HG02678 (cell line): Measurements from ENCODE around the gene DUSP8.

Source experiments
- ATAC-seq: cut with Tn5 transposase; IDR thresholded peaks from one replicate; pipeline ENCODE4 v1.9.1; 2021; ENCODE audit warnings: mild to moderate bottlenecking, moderate library complexity; ENCODE audit not compliant: unreplicated experiment

DUSP8 gene

DNA sequence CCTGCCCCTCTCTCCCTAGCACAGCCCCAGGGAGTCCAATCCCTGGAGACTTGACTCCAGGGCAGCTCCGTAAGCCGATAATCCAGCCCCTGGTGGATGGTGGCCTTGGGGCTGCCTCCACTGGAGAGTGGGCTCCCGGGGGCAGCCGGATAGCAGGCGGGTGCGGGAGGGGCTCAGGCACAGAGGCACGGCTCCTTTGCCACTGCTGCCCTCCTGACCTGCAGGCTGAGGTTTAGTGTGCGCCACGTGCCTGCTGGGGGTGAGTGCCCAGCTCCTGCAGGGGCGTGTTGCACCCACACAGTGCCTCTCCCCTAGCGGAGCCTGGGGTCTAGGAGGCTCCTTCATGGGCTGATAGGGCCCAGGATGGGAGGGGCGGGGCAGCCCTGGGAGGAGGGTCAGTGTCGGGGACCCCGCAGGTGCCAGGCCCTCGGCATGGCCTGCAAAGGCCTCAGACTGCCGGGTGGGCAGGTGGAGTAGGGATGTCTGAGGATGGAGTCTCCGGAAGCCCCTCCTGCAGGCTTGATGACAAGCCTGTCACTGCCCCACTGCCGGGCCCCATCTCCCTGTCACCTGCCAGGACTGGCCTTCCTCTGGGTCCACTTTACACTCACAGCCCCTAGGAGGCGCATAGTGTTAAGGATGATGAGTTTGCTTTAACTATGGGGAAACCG is 5.6 kb downstream of the DUSP8 start:
- no peak for ATAC-seq

DNA sequence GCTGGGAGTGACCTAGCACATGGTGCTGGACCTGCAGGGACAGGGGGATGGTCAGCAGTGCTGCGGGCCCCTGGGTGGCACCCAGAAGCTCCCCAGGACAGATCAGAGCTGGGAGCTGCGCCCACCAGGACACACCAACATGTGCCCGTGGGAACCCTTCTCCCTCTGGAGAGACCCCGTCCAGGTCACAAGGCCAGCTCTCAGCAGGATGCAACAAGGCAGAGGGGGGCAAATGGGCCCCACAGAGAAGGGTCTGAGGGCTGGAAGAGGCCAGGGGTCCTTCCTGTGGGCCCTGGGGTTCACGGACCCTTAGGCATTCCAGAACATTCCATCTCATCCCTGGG is 6.2 kb downstream of the DUSP8 start:
- no peak for ATAC-seq

DNA sequence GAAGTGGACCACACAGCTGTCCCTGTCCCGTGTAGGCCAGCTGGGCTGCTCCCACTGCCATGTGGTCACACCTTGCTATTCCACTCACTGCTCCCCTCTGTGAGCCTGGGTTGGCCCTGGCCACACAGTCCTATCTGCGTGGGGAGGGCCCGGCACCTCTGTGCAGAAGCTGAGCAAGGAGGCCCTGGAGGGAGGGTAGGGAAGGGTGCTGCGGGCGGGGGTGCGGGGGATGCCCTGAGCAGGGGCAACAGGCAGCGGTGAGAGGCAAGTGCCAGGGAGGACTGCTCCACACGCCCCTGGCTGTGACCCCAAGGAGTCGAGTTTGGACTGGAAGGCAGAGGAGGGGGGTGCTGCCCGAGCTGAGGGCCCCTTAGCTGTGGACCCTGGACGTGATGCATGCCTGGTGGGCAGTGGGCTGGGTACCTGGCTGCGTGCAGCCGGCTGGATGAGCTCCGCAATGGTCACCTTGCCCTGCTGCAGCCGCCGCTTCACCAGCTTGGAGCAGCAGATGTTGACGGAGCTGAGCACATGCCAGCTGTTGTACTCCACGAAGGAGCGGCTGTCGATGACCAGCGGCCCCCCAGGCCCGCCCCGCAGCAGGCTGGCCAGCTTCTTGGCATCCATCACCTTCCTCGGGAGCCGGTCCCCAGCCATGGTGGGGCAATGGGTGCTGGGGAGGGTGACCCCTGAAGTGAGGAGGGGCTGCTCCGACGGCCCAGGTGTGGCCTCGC is 6.7 kb downstream of the DUSP8 start:
- ATAC-seq: no peak

DNA sequence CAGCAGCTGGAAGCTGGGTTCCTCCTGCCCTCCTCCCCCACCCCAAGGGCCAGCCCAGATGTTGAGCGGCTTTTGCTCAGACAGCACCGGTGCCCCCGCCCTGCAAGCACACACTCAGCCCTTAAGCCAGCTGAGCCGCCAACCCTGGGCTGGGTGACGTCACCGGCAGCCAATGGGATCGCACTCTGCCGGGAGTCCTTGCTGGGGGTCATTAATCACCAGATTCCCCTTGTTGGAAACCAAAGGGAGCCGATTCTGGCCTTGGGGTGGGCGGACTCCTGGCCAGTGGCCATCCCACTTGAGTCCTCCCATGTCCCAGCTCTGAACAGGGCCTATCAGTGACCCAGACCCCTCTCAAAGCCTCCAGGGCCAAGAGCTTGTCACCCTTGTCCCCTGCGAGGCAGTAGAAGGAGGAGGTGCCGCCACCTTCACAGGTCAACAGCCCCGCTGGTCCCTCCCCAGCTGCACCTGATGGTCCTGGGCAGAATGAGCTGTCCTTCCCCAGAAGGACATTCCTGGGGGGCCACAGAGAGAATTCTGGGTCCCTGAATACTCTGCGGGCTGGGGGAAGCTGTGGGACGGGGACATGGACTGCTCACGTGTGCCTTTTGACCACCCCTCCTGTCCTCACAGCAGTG is 7.4 kb downstream of the DUSP8 start:
- ATAC-seq: no peak

DNA sequence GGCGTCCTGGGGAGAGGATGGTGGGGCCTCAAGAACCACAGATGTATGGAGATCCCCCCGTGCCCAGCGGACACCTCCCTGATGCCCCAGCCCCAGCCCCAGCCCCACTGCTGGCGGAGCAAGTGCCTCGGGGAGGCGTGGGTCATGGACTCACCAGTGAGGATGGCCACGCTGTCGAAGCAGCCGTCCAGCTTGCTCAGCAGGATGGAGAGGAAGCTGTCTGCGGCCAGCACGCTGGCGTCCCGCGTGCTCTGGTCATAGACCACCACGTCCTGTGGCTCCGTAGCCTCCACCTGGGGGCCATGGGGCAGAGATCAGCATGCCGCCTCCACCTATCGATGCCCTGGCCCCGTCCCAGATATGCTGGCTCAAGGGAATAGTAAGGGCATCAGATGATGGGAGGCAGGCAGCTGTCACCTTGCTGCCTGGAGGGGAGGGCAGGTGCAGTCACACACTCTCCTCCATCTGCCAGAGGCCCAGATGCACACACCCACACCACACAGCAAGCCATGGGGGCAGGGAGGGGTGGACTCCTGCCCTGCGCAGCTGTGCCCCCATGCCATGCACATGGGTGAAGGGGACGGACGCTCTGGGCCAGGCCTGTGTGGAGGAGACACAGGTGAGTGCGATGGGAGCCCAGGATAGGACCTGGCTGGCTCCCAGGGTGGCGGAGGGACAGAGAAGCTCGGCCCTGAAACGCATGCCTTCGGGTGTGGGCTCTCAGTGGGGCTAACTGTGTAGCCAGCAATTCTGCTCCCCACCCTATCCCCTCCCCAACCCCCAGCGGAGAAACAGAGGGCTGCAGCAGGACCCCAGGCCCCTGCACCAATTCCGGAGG is 8.2 kb downstream of the DUSP8 start:
- no peak for ATAC-seq

DNA sequence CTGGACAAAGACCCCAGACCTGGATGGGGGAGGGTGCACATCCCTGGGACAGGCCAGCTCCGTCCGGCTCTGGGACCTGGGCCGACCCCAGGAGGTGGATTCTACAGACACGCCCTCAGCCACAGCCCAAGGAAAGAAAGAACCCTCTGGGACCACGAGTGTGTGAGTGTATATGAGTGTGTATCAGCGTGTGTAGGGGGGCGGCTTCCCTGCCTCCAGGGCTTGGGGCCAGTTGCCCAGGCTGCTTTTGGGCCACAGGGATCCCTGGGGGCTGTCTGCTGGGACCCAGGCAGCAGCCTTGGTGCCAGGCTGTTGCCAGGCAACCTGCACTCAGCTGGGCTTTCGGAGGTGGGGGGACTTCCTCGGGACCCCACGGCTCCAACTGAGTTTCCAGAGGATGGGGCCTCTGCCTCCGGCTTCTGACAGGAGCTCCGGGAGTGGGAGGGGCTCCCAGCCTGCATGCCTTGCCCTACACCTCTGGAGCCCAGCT is 8.9 kb downstream of the DUSP8 start:
- no peak for ATAC-seq

DNA sequence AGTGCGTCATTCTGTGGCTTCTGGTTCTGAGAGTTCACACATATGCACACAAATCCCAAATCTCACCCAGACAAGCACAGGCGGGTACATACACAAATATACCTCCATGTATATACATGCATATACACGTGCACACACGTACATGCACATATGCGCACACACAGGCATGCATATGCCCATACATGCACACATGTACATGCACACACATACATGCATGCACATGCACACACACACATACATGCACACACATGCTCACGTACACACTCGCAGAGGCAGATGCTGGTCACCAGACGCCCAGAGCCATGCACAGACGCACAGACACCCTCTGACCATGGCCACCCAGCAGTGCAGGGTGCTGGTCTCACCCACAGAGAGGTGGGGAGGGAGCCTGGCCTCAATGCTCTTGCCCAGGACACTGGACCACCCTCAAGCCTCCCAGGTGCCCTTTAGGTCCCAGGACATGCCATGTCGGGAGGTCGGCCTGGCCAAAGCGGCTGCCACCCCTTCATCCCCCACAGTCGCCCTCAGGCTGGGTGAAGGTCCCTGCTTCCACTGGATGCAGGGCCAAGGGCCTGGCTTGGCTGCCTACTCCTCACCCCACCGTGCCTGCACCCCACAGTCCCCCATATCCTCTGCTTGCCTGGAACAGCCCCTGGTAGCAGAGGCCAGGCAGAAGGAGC is 9.5 kb downstream of the DUSP8 start:
- ATAC-seq: no peak

DNA sequence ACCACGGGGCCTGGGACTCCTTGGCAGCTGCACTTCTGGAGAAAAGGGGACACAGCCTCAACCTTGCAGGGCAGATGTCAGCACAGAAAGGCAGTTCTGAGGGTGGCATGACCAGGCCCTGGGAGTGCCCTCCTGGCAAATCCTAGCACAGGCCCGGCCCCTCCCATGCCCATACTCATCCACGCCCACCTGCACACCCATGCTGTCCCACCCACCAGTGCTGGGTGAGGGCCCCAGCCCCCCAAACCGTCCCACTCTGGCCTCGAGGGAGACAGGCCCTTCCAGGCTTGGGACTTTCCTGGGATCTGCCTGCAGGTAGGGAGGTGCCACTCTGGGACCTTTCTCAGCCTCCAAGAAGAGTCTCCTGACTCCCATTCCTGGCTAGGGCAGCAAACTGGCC is 10.1 kb downstream of the DUSP8 start:
- ATAC-seq: no peak

DNA sequence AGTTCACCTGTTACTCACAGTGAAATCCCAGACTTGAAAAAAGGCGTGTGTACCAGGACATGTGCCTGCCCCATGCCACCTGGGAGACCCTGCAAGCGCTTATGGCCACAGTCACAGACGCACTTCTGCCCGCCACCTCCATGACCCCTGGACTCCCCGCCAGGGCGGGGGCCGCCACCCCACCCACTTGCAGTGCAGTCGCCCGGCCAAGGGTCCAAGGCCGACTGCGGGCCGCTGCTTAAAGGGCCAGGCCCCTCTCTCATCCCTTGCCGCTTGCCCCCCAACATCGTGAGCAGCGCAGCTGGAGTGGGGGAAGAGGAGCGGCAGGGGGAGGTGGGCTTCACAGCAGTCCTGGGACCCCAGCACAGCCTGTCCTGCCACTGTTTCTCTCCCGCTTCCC is 10.8 kb downstream of the DUSP8 start:
- no peak for ATAC-seq

DNA sequence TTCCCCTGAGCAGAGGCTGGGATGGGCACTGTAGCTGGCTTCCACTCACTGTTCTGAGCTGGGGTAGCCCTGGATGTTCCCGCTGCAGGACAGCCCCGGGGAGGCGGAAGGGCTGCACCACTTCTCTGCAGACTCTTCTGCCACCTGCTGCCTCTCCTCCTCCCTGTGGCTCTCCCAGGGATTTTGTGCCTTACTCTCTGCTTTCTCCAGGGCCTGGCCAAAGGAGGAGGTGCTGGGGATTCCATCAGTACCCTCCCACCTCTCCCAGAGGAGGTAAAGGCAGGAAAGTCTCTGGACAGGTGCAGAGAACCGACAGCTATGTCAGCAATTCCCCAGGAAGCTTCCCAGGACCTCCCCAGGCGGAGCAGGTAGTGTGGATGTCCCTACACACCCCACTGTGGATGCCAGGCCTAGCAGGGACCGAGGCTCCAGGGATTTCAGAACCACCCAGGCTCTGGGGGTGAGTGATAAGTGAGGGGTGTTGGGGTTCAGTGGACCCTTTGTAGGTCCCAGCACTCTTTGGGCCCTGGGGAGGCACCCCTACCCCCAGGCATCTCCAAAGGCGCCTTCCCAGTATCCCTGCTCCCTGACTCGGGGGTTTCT is 11.3 kb downstream of the DUSP8 start:
- ATAC-seq: no peak

DNA sequence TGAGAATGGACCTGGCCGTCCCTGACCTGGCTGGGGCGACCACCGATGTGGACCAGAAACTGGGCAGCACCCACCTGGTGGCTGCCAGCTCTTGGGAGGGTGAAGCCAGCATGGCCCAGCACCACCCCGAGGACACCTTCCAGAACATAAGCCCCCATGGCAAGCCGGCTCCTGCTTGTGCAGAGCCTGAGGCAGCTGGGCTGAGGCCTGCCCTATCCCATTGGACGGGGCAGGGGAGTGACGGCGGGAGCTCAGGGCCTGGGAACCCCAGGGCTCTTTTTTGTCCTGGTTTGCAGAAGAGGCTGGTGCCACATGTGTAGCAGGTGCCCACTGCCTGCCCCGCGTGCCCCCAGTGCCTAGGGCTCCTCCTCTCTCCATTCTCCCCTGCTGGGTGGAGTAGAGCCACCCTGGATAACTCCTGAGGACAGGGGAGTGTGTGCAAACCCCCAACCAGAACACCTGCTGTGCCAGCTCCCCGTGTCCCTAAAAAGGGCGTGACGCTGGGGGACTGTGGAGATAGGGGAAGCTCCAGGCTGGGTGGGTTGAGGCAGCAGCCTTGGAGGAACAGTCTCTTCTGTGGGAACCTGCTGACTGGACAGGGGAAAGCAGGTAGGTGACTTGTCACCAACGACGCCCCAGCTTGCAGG is 11.9 kb downstream of the DUSP8 start:
- no peak for ATAC-seq

DNA sequence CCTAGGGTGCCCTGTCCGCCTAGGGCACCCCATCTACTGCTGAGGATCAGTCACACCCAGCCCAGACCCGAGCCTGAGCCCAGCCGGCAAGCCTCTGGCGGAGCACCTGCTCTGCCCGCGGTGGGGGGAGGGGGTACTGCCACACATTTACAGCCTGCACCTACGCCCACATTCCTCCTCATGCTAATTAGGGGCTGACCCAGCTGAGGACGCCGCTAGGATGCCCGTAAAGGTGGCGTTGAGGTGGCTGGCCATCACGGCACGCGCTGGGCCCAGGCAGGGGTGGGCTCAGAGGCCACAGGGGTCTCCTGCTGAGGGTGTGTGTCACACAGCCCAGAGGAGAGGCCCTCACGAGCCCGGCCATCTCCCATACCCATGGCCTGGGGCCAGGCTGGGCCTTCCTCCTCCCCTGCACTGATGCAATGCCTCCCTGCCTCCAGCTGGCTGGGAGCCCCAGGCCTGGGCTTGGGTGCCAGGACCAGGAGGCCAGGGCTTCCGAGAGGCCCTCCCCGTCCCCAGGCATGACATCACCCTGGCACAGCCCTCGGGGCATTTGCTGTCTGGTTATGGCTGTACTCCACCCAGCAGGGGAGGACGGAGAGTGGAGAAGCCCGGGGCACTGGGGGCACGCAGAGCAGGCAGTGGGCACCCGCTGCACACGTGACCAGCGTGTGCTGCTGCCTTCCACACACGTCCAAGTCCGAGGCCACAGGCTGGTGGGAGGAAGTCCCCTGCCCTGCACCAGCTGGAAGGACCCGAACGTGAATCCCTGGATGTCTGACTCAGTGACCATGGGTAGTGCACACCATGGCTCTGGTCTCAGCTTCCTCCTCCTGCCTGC is 12.7 kb downstream of the DUSP8 start:
- ATAC-seq: no peak

DNA sequence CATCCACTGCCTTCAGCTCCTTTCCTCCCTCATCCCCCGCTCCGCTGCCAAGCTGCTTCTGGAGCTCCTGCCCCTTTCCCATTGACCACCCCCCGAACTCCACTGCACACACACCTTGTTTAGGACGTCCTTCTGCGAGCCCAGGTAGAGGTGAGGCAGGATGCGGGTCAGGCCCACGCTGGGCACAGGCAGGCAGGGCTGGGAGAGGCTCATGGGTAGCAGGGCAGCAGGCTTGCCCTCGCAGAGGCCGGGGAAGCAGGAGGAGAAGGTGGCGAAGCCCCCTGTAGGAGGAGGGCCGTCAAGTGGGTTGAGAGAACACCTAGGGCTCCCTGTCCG is 13.3 kb downstream of the DUSP8 start:
- no peak for ATAC-seq

DNA sequence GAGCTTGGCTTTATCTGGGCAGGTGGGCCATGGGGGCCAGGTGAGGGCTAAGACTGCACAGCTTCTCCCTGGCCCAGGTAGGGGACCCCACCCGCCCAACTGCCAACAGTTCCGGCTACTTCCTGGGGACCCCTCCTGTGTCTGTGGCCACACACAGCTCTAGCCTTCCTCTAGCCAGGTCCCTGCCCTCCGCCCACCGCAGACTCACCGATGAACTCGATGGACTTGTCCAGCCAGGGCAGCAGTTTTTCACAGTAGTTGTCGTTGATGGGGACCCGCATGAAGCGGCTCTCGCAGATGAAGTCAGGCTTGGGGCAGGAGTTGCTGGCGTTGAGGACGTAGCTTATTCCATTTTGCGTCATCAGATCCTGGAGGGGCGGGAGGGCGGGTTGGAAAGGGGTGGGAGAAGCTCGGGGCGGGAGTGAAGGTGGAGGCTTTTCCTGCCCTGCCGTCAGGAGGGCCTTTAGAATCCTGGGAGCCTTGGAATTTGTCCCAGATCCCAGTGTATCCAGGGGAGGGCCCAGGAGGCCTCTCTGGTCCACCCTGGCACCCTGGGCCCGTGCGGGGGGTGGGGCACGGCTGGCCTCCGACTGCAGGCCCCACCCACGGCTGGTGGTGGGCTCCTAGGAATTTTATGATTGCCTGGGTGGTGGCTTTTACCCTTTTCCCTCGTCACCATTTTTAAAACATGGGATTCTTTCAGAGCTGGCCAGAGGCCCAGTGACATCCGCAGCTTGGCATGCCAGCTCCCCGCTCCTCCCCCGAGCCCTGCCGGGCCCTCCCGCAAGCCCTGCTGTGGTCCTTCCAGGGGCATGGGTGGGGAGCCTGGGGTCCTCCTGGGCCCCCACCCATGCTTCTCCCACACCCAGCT is 13.9 kb downstream of the DUSP8 start:
- no peak for ATAC-seq

DNA sequence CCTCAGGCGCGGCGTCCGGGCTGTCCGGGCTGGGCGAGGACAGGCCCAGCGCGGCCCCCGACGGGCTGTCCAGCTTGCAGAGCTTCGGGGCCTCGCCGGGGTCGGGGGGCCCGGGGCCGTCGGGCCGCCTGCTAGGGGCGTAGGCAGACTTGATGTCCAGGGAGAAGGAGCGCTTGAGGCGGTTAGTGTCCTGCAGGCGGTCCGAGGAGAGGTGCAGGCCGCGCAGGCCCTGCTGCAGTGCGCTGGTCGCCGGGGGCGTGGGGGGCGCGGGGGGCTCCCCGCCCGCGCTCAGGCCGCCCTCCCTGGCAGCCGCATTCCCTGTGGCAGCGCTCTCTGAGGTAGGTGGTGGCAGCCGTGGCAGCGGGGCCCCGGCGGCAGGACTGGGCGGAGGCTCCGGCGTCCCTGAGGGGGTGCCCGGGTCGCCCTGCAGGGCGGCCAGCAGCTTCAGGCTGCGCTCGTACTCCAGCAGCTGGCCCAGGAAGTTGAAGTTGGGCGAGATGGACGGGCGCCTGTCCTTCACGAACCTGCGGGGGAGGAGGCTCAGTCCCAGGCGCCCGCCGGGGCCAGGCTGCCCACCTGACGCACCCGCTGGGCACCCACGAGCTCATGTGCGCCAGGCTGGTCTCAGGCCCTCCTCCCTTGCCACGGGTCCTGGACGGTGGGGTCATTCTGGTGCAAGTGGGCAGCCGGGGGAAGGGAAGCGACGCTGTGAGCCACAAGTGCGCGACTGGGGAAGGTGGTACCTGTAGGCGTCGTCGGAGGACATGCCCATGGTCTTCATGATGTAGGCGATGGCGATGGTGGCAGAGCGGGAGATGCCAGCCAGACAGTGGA is 14.8 kb downstream of the DUSP8 start:
- no peak for ATAC-seq

DNA sequence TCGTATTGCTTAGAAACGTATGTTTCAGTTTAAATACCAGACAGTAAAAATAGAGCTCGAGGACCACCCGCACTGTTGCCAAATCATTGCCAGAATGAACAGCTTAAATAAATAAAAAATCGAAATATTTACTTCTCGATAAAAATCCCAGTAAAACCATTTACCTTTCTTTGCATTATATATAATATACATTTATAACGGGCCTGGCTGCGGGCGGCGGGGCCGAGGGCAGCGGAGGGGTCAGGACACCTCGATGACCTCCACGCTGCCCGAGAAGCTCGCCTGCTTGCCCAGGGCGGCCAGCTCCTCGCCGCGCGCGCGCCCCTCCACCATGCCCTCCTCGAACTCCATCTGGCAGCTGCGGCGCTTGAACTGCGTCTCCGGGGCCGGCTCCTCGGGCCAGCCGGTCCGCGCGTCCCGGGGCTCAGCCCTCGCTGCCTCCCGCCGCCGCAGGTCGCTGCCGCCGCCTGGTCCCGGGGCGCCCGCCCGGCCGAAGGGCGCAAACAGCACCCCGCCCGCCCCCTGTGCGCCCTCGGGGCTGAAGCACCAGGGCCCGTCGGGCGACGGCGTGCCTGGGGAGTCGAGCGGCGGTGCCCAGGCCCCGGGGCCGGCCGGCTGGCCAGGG is 15.7 kb downstream of the DUSP8 start:
- no peak for ATAC-seq

DNA sequence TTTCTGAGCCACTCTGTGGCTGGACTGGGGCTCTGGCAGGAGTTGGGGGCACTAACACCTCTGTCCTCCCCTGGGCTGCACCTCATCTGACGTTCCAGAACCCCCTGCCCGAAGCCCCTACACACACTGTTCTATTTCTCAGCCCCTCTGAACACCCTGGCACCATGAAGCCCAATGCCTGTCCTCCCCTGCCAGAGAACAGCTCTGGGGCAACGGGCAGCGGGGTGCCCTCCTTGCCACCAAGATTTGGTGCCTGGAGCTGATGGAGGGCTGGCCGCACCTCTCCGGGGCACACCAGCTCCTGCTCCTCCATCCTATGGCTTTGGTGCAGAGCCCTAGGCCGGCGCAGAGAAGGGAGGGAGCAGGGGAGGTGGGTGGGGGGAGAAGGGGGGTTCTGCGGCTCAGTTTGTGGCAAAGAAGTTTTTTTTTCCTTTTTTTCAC is 16.3 kb downstream of the DUSP8 start:
- ATAC-seq: no peak
